H1 (cell line): ENCODE data around the gene HTD2. TPM values are rescaled to one million over a fixed set of nuclear protein-coding genes. Genes with fewer than 3 reads are reported as not detected.

Source experiments
- CTCF ChIA-PET: fragments of 300-600 bp; sonication (Branson Sonifier 250); formaldehyde crosslinking; loops from one replicate; lab custom pipeline; 2021; ENCODE audit not compliant: partially characterized antibody; lab: Charles Lee
- POLR2A ChIA-PET: fragments of 300-600 bp; sonication (Branson Sonifier 250); formaldehyde crosslinking; loops from one replicate; lab custom pipeline; 2021; ENCODE audit warnings: inconsistent platforms; ENCODE audit not compliant: partially characterized antibody; lab: Charles Lee
- DNase-seq, 2 experiments: peaks; one replicate each; pipeline versions ENCODE4 v3.0.0 to v3.0.0-alpha.2; 2010 to 2022; ENCODE audit warnings: low spot score in 2 of 2, low read depth in 1 of 2, mixed read lengths in 1 of 2
- FAIRE-seq: peaks from 2 replicates; lab custom pipeline; 2011; peaks lifted over from hg19 to GRCh38; lab: Jason Lieb, UNC
- H2AFZ ChIP-seq: 2 replicates; pipeline ENCODE4 v1.8.1; 2012; ENCODE audit warnings: low read length, inconsistent platforms
- H2AK5ac ChIP-seq: 2 replicates; pipeline ENCODE4 v1.6.1; 2013; ENCODE audit warnings: low read depth, low read length
- H2BK120ac ChIP-seq: replicated peaks from 2 replicates; pipeline ENCODE3; 2013; ENCODE audit warnings: low read depth, low read length, inconsistent platforms
- H2BK12ac ChIP-seq: 2 replicates; pipeline ENCODE4 v1.6.1; 2013; ENCODE audit warnings: low read depth, low read length
- H2BK15ac ChIP-seq: 2 replicates; pipeline ENCODE4 v1.6.1; 2013; ENCODE audit warnings: low read length
- H2BK20ac ChIP-seq: 2 replicates; pipeline ENCODE4 v1.6.1; 2013; ENCODE audit warnings: low read length
- H2BK5ac ChIP-seq: 2 replicates; pipeline ENCODE4 v1.6.1; 2013; ENCODE audit warnings: low read depth, low read length
- H3K14ac ChIP-seq: 2 replicates; pipeline ENCODE4 v1.6.1; 2013; ENCODE audit warnings: inconsistent platforms; ENCODE audit not compliant: insufficient read length
- H3K18ac ChIP-seq: 2 replicates; pipeline ENCODE4 v1.6.1; 2013; ENCODE audit warnings: low read length; ENCODE audit errors: extremely low read depth
- H3K23ac ChIP-seq: 2 replicates; pipeline ENCODE4 v1.6.1; 2013; ENCODE audit warnings: inconsistent platforms; ENCODE audit not compliant: insufficient read length
- H3K23me2 ChIP-seq: 2 replicates; pipeline ENCODE4 v1.6.1; 2013; ENCODE audit warnings: low read depth, low read length
- H3K27ac ChIP-seq: 2 replicates; pipeline ENCODE4 v1.6.1; 2011; ENCODE audit warnings: low read depth, low read length, inconsistent platforms
- H3K27me3 ChIP-seq, 4 experiments: replicated peaks in 1 of 4; 1 replicate in 1 of 4; 2 replicates in 3 of 4; pipeline versions ENCODE4 v1.6.1 to v1.8.1; 2011 to 2013; ENCODE audit warnings: low read length in 3 of 4, mild to moderate bottlenecking in 3 of 4, inconsistent platforms in 2 of 4, mixed read lengths in 2 of 4, moderate library complexity in 1 of 4; ENCODE audit not compliant: control insufficient read depth in 3 of 4, insufficient read depth in 3 of 4; ENCODE audit errors: extremely low read depth in 1 of 4
- H3K36me3 ChIP-seq, 4 experiments: 2 replicates each; pipeline versions ENCODE4 v1.6.1 to v1.8.1; 2011 to 2013; ENCODE audit warnings: mild to moderate bottlenecking in 4 of 4, low read length in 3 of 4, moderate library complexity in 2 of 4, control low read depth in 1 of 4, inconsistent platforms in 1 of 4; ENCODE audit not compliant: insufficient read depth in 4 of 4, control insufficient read depth in 2 of 4
- H3K4ac ChIP-seq: replicated peaks from 2 replicates; pipeline ENCODE3; 2013; ENCODE audit warnings: low read length, low read depth, mixed read lengths, inconsistent platforms; ENCODE audit not compliant: insufficient read length
- H3K4me1 ChIP-seq, 4 experiments: replicated peaks in 1 of 4; 1 replicate in 1 of 4; 2 replicates in 3 of 4; pipeline versions ENCODE4 v1.6.1 to v1.8.1; 2011 to 2013; ENCODE audit warnings: low read length in 3 of 4, inconsistent platforms in 2 of 4, mixed read lengths in 1 of 4; ENCODE audit not compliant: insufficient read depth in 4 of 4, control insufficient read depth in 3 of 4
- H3K4me2 ChIP-seq, 2 experiments: 2 replicates each; pipeline versions ENCODE4 v1.6.1 to v1.8.1; 2011 to 2013; ENCODE audit warnings: low read depth in 2 of 2, low read length in 2 of 2, control low read depth in 1 of 2, inconsistent platforms in 1 of 2, mild to moderate bottlenecking in 1 of 2; ENCODE audit not compliant: insufficient read depth in 1 of 2
- H3K4me3 ChIP-seq, 4 experiments: fragments of 200-600, 300-600 bp in 1 of 4; sonication (generic), shearing (Covaris generic), sonication (Bioruptor Twin) in 1 of 4; 2 replicates each; pipeline versions ENCODE4 v1.5.1 to v1.8.1; 2011 to 2016; ENCODE audit warnings: low read length in 4 of 4, low read depth in 3 of 4, control low read depth in 2 of 4, inconsistent platforms in 2 of 4, mild to moderate bottlenecking in 2 of 4, mixed read lengths in 1 of 4, moderate library complexity in 1 of 4; ENCODE audit not compliant: insufficient read depth in 2 of 4; ENCODE audit errors: extremely low read depth in 1 of 4
- H3K56ac ChIP-seq: replicated peaks from 2 replicates; pipeline ENCODE3; 2013; ENCODE audit warnings: low read depth, mild to moderate bottlenecking, mixed read lengths, low read length, inconsistent platforms; ENCODE audit not compliant: insufficient read length
- H3K79me1 ChIP-seq: 2 replicates; pipeline ENCODE4 v1.6.1; 2013; ENCODE audit warnings: low read depth, low read length, control low read depth
- H3K79me2 ChIP-seq, 2 experiments: 2 replicates each; pipeline versions ENCODE4 v1.6.1 to v1.8.1; 2012 to 2013; ENCODE audit warnings: low read length in 2 of 2, mild to moderate bottlenecking in 2 of 2, inconsistent platforms in 1 of 2; ENCODE audit not compliant: insufficient read depth in 2 of 2, control insufficient read depth in 1 of 2
- H3K9ac ChIP-seq, 4 experiments: replicated peaks in 1 of 4; 1 replicate in 1 of 4; 2 replicates in 3 of 4; pipeline versions ENCODE4 v1.6.1 to v1.8.1; 2011 to 2013; ENCODE audit warnings: low read depth in 3 of 4, low read length in 3 of 4, control low read depth in 2 of 4, mild to moderate bottlenecking in 2 of 4, moderate library complexity in 2 of 4, inconsistent platforms in 1 of 4; ENCODE audit errors: extremely low read depth in 1 of 4
- H3K9me3 ChIP-seq, 2 experiments: 2 replicates each; pipeline versions ENCODE4 v1.6.1 to v1.8.1; 2012 to 2013; ENCODE audit warnings: mild to moderate bottlenecking in 2 of 2, moderate library complexity in 2 of 2, control low read depth in 1 of 2, inconsistent platforms in 1 of 2, low read depth in 1 of 2, low read length in 1 of 2, mixed read lengths in 1 of 2; ENCODE audit not compliant: insufficient read depth in 2 of 2
- H4K20me1 ChIP-seq, 2 experiments: replicated peaks in 1 of 2; 2 replicates each; pipeline versions ENCODE3 to v1.8.1; 2011 to 2013; ENCODE audit warnings: inconsistent platforms in 2 of 2, low read length in 2 of 2, mild to moderate bottlenecking in 1 of 2; ENCODE audit not compliant: insufficient read depth in 2 of 2, control insufficient read depth in 1 of 2
- H4K5ac ChIP-seq: 2 replicates; pipeline ENCODE4 v1.6.1; 2013; ENCODE audit warnings: low read length, low read depth, mixed read lengths, inconsistent platforms; ENCODE audit not compliant: insufficient read length
- H4K8ac ChIP-seq: 2 replicates; pipeline ENCODE4 v1.8.0; 2013; ENCODE audit warnings: mild to moderate bottlenecking, moderate library complexity, low read length, inconsistent platforms; ENCODE audit not compliant: insufficient read depth; ENCODE audit errors: extremely low read depth
- H4K91ac ChIP-seq: replicated peaks from 2 replicates; pipeline ENCODE3; 2013; ENCODE audit warnings: low read length, mixed read lengths, inconsistent platforms; ENCODE audit not compliant: insufficient read length
- ASH2L ChIP-seq: fragments of 200-600, 300-600 bp; sonication (generic); IDR thresholded peaks from one replicate; pipeline ENCODE4 v1.7.1; 2017; ENCODE audit warnings: low read length
- BACH1 ChIP-seq: IDR thresholded peaks from 2 replicates; pipeline ENCODE4 v1.6.1; 2012; ENCODE audit warnings: low read length, improper control_type of control experiment
- CBX8 ChIP-seq: fragments of 300-800, 300-1000 bp; sonication (generic); IDR thresholded peaks from 2 replicates; pipeline ENCODE4 v1.7.1; 2016; ENCODE audit warnings: low read depth, low read length, borderline replicate concordance
- CHD1 ChIP-seq: IDR thresholded peaks from 2 replicates; pipeline ENCODE4 v1.6.1; 2012; ENCODE audit warnings: low read depth, low read length, improper control_type of control experiment
- HDAC6 ChIP-seq: IDR thresholded peaks from one replicate; pipeline ENCODE4 v1.7.1; 2012; ENCODE audit warnings: low read depth, mild to moderate bottlenecking, inconsistent platforms, low read length, moderate library complexity
- RAD21 ChIP-seq, 2 experiments: IDR thresholded peaks in 1 of 2; conservative IDR thresholded peaks in 1 of 2; 2 replicates each; pipeline ENCODE4 v1.6.1; 2011; ENCODE audit warnings: low read depth in 2 of 2, low read length in 2 of 2, improper control_type of control experiment in 1 of 2, inconsistent platforms in 1 of 2, mild to moderate bottlenecking in 1 of 2, moderate library complexity in 1 of 2
- SP2 ChIP-seq: IDR thresholded peaks from 2 replicates; pipeline ENCODE4 v1.6.1; 2012; ENCODE audit warnings: mild to moderate bottlenecking, low read length, inconsistent platforms
- SP4 ChIP-seq: IDR thresholded peaks from 2 replicates; pipeline ENCODE4 v1.6.1; 2012; ENCODE audit warnings: low read length, inconsistent platforms
- SRF ChIP-seq: IDR thresholded peaks from 2 replicates; pipeline ENCODE4 v1.6.1; 2011; ENCODE audit warnings: mild to moderate bottlenecking, low read depth, low read length, moderate library complexity
- SUZ12 ChIP-seq: fragments of 200-600 bp; sonication (generic); IDR thresholded peaks from 2 replicates; pipeline ENCODE4 v1.6.1; 2012; ENCODE audit warnings: mild to moderate bottlenecking, inconsistent platforms, low read length, moderate library complexity, mixed read lengths
- TAF1 ChIP-seq: IDR thresholded peaks from 2 replicates; pipeline ENCODE4 v1.6.1; 2011; ENCODE audit warnings: mild to moderate bottlenecking, low read depth, low read length
- TBP ChIP-seq: IDR thresholded peaks from 2 replicates; pipeline ENCODE4 v1.6.1; 2011; ENCODE audit warnings: low read depth, low read length, improper control_type of control experiment
- WGBS, 2 experiments: shearing (Covaris generic) in 1 of 2; methylation state at CpG; one replicate each; pipeline versions ENCODE4 v1.1.6 to v1.1.7; 2013 to 2015; ENCODE audit warnings: low lambda C conversion rate in 2 of 2, mixed read lengths in 2 of 2, inconsistent platforms in 1 of 2, low coverage in 1 of 2, missing lambda C conversion rate in 1 of 2; ENCODE audit not compliant: insufficient replicate concordance in 2 of 2, insufficient coverage in 1 of 2, insufficient read length in 1 of 2; ENCODE audit errors: extremely low coverage in 1 of 2, missing lambda C conversion rate in 1 of 2; 5-methylcytosine and 5-hydroxymethylcytosine counted together
- polyA plus RNA-seq, 7 experiments: library from polyadenylated mRNA; depleted of rRNA in 3 of 7; stranded (reverse) in 5 of 7; unstranded in 2 of 7; fragments of >200 nt in 5 of 7; fragments of 200-250 nt in 2 of 7; gene quantifications; 1 replicate in 5 of 7; 2 replicates in 1 of 7; 4 replicates in 1 of 7; pipeline versions ENCODE4 v1.2.1 to v1.2.3, GENCODE V29; 2011 to 2013; ENCODE audit warnings: missing spikeins in 2 of 7, mixed read lengths in 2 of 7
- total RNA-seq: library from RNA; stranded (reverse); fragmentation: NEBNext Ultra II Directional; extraction: Animal tissue kit (Norgen Biotek cat#: 25700); gene quantifications from 2 replicates; pipeline ENCODE4 v1.2.1, GENCODE V29; 2021

HTD2 gene
- total and polyA plus RNA-seq, 2 of the 8 experiments (the other 6 are each of a cell fraction or from before 2014, with no cell fraction given): 8.8 to 10.8 TPM

GRCh38 chr3:58333206-58334012 lies 27.1 kb downstream of the HTD2 start:
- peak in 1 of 2 experiments; percentile 58 for DNase-seq
- Histone ChIP-seq H3K79me1 (no peaks in the 10 kb centered on the region), H3K79me2 (no peaks in the 10 kb centered on the region), H3K36me3 (no peaks in the 10 kb centered on the region), H2AFZ (peak overlapping the region; percentile 62; the same call in 1 of the 2 replicates), H2BK15ac (no peak overlapping the region), H3K14ac (no peak overlapping the region), H3K9ac (no peak overlapping the region), H3K27ac (no peak overlapping the region), H2BK5ac (no peak overlapping the region), H3K23me2 (peaks cover 7% of the 10 kb centered on the region; the same call in 1 of the 2 replicates), H2AK5ac (no peak overlapping the region), H3K27me3 (peaks cover 0 to 16% (median 8%) of the 10 kb centered on the region in 4 experiments; a peak in 5 of 7 replicates), H4K5ac (no peak overlapping the region), H3K56ac (no peak overlapping the region), H3K4me1 (0 out of 7 replicates have a peak, but pooled peaks cover 0 to 4% (median 0%) of the 10 kb centered on the region in 4 experiments), H4K8ac (no peak overlapping the region; the same call in 1 of the 2 replicates), H3K4ac (no peak overlapping the region), H3K9me3 (no peaks in the 10 kb centered on the region), H3K4me2 (peak overlapping the region; percentile 64 to 94), H2BK20ac (no peak overlapping the region), H4K91ac (no peak overlapping the region), H3K18ac (no peak overlapping the region), H2BK12ac (no peak overlapping the region), H4K20me1 (no peaks in the 10 kb centered on the region), H3K4me3 (peak overlapping the region; percentile 49 to 65 (median 58)), H3K23ac (no peak overlapping the region), H2BK120ac (no peak overlapping the region)
- WGBS, 2 experiments: 4% methylated on average over 13 of the region's 37 CpGs; no CpG with 5 or more reads in 1 of the 2 experiments
- no peak for FAIRE-seq
- CTCF ChIA-PET: interaction anchor here (1.0 to 3.9 kb wide), 9 partner anchors 8 to 82 kb away, joined by 3 to 15 read pairs (median 5); partner anchors contain the start of genes HTD2 and RPP14
- POLR2A ChIA-PET: interaction anchor here (1.1 to 1.5 kb wide), 4 partner anchors 11 to 101 kb away, joined by 3 to 7 read pairs (median 4); no protein-coding TSS in a partner anchor
- no peak for TF ChIP-seq CBX8
- TF ChIP-seq CHD1: no peak
- TF ChIP-seq SP4: no peak
- no peak for TF ChIP-seq SRF
- no peak for TF ChIP-seq HDAC6
- TF ChIP-seq SUZ12: peak; percentile 12; the same call in 1 of the 2 replicates
- TF ChIP-seq BACH1: no peak
- no peak for TF ChIP-seq SP2
- no peak for TF ChIP-seq TBP
- TF ChIP-seq RAD21 (IDR thresholded peaks at IDR 0.05 in 1 of 2, conservative IDR thresholded peaks at IDR 0.05 in 1 of 2; ENCODE audit: low read depth in 2 of 2, low read length in 2 of 2): peak in 1 of 2 experiments; percentile 1; a peak in 1 of 4 replicates
- TF ChIP-seq ASH2L: peak; percentile 35
- no peak for TF ChIP-seq TAF1
